Vagina (tissue), 2 donors: ENCODE measurements around the gene SPAG4. TPM values are rescaled to one million over a fixed set of nuclear protein-coding genes. Genes with fewer than 3 reads are reported as not detected.

Experiments used
- DNase-seq, 2 donors: peaks; one replicate each; pipeline ENCODE4 v3.0.0-alpha.2; 2017; ENCODE audit errors: extremely low spot score in 2 of 2
- H3K27ac ChIP-seq: fragments of 200-600 bp; sonication (generic); one replicate; pipeline ENCODE4 v1.5.1; 2019
- H3K27me3 ChIP-seq: fragments of 200-600 bp; sonication (generic); one replicate; pipeline ENCODE4 v1.5.1; 2019
- H3K36me3 ChIP-seq, 2 donors: fragments of 200-600 bp; sonication (generic); one replicate each; pipeline ENCODE4 v1.5.1; 2017 to 2019
- H3K4me1 ChIP-seq: fragments of 200-600 bp; sonication (generic); one replicate; pipeline ENCODE4 v1.5.1; 2019
- H3K4me3 ChIP-seq, 2 donors: fragments of 200-600 bp; sonication (generic); 1 replicate in 1 of 2; 2 replicates in 1 of 2; pipeline ENCODE4 v1.5.1; 2016 to 2019
- H3K9me3 ChIP-seq: fragments of 200-600 bp; sonication (generic); one replicate; pipeline ENCODE4 v1.5.1; 2019
- CTCF ChIP-seq, 3 experiments: fragments of 450-650 bp in 2 of 3; fragments of 200-600 bp in 1 of 3; sonication (generic) in 1 of 3; IDR thresholded peaks; one replicate each; pipeline ENCODE4 v1.5.1; 2017 to 2019; ENCODE audit warnings: antibody characterized with exemption in 3 of 3, mild to moderate bottlenecking in 2 of 3, moderate library complexity in 2 of 3
- POLR2A ChIP-seq, 2 donors: fragments of 450-650 bp; IDR thresholded peaks; one replicate each; pipeline ENCODE4 v1.6.1; 2017; ENCODE audit warnings: antibody characterized with exemption in 2 of 2, mild to moderate bottlenecking in 2 of 2, moderate library complexity in 2 of 2
- POLR2AphosphoS5 ChIP-seq, 2 donors: sonication (generic); formaldehyde crosslinking; IDR thresholded peaks; one replicate each; pipeline ENCODE4 v1.9.0; 2017; ENCODE audit warnings: antibody characterized with exemption in 2 of 2, mild to moderate bottlenecking in 2 of 2, low read depth in 1 of 2; ENCODE audit not compliant: insufficient read depth in 1 of 2
- intact Hi-C: fragments of 100-400 bp; cut with DNase I; formaldehyde crosslinking; loops from one replicate; pipeline ENCODE4 v1.15.1; 2023
- total RNA-seq: library from RNA; depleted of rRNA; stranded (reverse); fragments of >200 nt; gene quantifications from one replicate; pipeline ENCODE4 v1.2.3, GENCODE V29; 2016

The SPAG4 gene
- total RNA-seq, 1 donor from 2014 or later: 6.9 TPM

GRCh38 chr20:35616465-35617396 lies 1.1 kb downstream of the SPAG4 start:
- TF ChIP-seq POLR2AphosphoS5 (IDR thresholded peaks at IDR 0.05; ENCODE audit: insufficient read depth in 1 of 2, low read depth in 1 of 2): peak in 1 of 2 donors; percentile 78
- TF ChIP-seq POLR2A (IDR thresholded peaks at IDR 0.05): peak in 1 of 2 donors; percentile 73
- TF ChIP-seq CTCF (IDR thresholded peaks at IDR 0.05): no peak
- DNase-seq: peak in 1 of 2 donors; percentile 91
- peaks cover 33% of the 10 kb centered on the region for H3K4me1 ChIP-seq
- no peaks in the 10 kb centered on the region for H3K9me3 ChIP-seq
- H3K27ac ChIP-seq: peak overlapping the region; percentile 87
- H3K36me3 ChIP-seq: no peaks in the 10 kb centered on the region
- intact Hi-C loops: loop anchor here (5.0 kb wide), 1 partner anchor 51 kb away; no protein-coding TSS in a partner anchor
- no peaks in the 10 kb centered on the region for H3K27me3 ChIP-seq
- H3K4me3 ChIP-seq: peak overlapping the region; percentile 57 to 64

GRCh38 chr20:35617397-35618262 lies 2.0 kb downstream of the SPAG4 start:
- Histone ChIP-seq H3K4me1 (peaks cover 33% of the 10 kb centered on the region), H3K4me3 (peak overlapping the region; percentile 57 to 64), H3K27me3 (no peaks in the 10 kb centered on the region), H3K27ac (peak overlapping the region; percentile 87), H3K9me3 (no peaks in the 10 kb centered on the region), H3K36me3 (no peaks in the 10 kb centered on the region)
- no peak for DNase-seq
- TF ChIP-seq CTCF (IDR thresholded peaks at IDR 0.05) (peak in 1 of 3 experiments; percentile 44), POLR2A (IDR thresholded peaks at IDR 0.05) (no peak), POLR2AphosphoS5 (IDR thresholded peaks at IDR 0.05; ENCODE audit: insufficient read depth in 1 of 2, low read depth in 1 of 2) (no peak)
- intact Hi-C loops: loop anchor here (5.0 kb wide), 1 partner anchor 50 kb away; no protein-coding TSS in a partner anchor

GRCh38 chr20:35618263-35619131 lies 2.9 kb downstream of the SPAG4 start:
- H3K4me3 ChIP-seq: peak overlapping the region; percentile 57 to 64
- TF ChIP-seq CTCF (IDR thresholded peaks at IDR 0.05) (no peak), POLR2AphosphoS5 (IDR thresholded peaks at IDR 0.05; ENCODE audit: insufficient read depth in 1 of 2, low read depth in 1 of 2) (no peak), POLR2A (IDR thresholded peaks at IDR 0.05) (no peak)
- H3K27ac ChIP-seq: peak overlapping the region; percentile 87
- no peaks in the 10 kb centered on the region for H3K36me3 ChIP-seq
- H3K27me3 ChIP-seq: no peaks in the 10 kb centered on the region
- H3K9me3 ChIP-seq: no peaks in the 10 kb centered on the region
- peaks cover 33% of the 10 kb centered on the region for H3K4me1 ChIP-seq
- intact Hi-C loops: loop anchor here (5.0 kb wide), 1 partner anchor 49 kb away; no protein-coding TSS in a partner anchor
- no peak for DNase-seq

GRCh38 chr20:35619196-35620095 lies 3.8 kb downstream of the SPAG4 start:
- Histone ChIP-seq H3K27ac (peak overlapping the region; percentile 87), H3K27me3 (no peaks in the 10 kb centered on the region), H3K36me3 (no peaks in the 10 kb centered on the region), H3K4me3 (peak overlapping the region; percentile 57 to 64), H3K4me1 (peaks cover 33% of the 10 kb centered on the region), H3K9me3 (no peaks in the 10 kb centered on the region)
- TF ChIP-seq POLR2AphosphoS5 (IDR thresholded peaks at IDR 0.05; ENCODE audit: insufficient read depth in 1 of 2, low read depth in 1 of 2) (peak; percentile 31 to 69), CTCF (IDR thresholded peaks at IDR 0.05) (peak in 2 of 3 experiments; percentile 7 to 18), POLR2A (IDR thresholded peaks at IDR 0.05) (no peak)
- DNase-seq: no peak
- intact Hi-C loops: loop anchor here (5.0 kb wide), 1 partner anchor 48 kb away; no protein-coding TSS in a partner anchor
